ENCODE measurements around the gene CHST7. TPM values are rescaled to one million over a fixed set of nuclear protein-coding genes. Genes with fewer than 3 reads are reported as not detected.

Gene CHST7
- polyA plus RNA-seq, 4 donors: 1.7 to 2.4 (median 2.2) TPM

GRCh38 chrX:46643636-46644035, 70.1 kb downstream of the CHST7 start:
- DNase-seq (ENCODE audit: low read depth in 4 of 4, low spot score in 3 of 4): no peak

GRCh38 chrX:46645614-46646013, 72.0 kb downstream of the CHST7 start:
- no peak for DNase-seq (ENCODE audit: low read depth in 4 of 4, low spot score in 3 of 4)

GRCh38 chrX:46647251-46647650, 73.7 kb downstream of the CHST7 start:
- no peak for DNase-seq (ENCODE audit: low read depth in 4 of 4, low spot score in 3 of 4)

Other genes with a start within 250 kb of the CHST7 start
- gene ZNF674, start 28.3 kb upstream of the CHST7 start, polyA plus RNA-seq (ENCODE audit: insufficient read length in 4 of 4): 1 to 10 TPM; 4.1 to 7.1 (median 6.8) TPM
- gene SLC9A7, start 185.4 kb downstream of the CHST7 start, polyA plus RNA-seq (ENCODE audit: insufficient read length in 4 of 4): 1 to 10 TPM; 4.2 to 5.5 (median 4.6) TPM